Activated CD8-positive, alpha-beta memory T cell treated with anti-CD3 and anti-CD28 coated beads, Interleukin-2, amount 10 ng/mL, durations not matched to agents 7 days and 5 days (primary cell): ENCODE data around the gene CFAP410. TPM values are rescaled to one million over a fixed set of nuclear protein-coding genes. Genes with fewer than 3 reads are reported as not detected.

Experiments used
- ATAC-seq: fragments of 150-1000 bp; cut with Tn5 transposase; one replicate; pipeline ENCODE4 v1.10.0; 2021; ENCODE audit warnings: moderate library complexity
- CTCF ChIA-PET: fragments of 350-600 bp; sonication (Branson Sonifier 250); formaldehyde crosslinking; loops from one replicate; lab custom pipeline; 2021; ENCODE audit warnings: antibody characterized with exemption; lab: Charles Lee
- DNase-seq: peaks from one replicate; pipeline ENCODE4 v3.0.0-alpha.2; 2020
- H3K27ac Mint-ChIP-seq: one replicate; pipeline ENCODE4 v1.8.0; 2021; ENCODE audit warnings: mild to moderate bottlenecking, mixed read lengths
- H3K27me3 Mint-ChIP-seq: one replicate; pipeline ENCODE4 v1.8.0; 2021; ENCODE audit warnings: mixed read lengths
- H3K36me3 Mint-ChIP-seq: one replicate; pipeline ENCODE4 v1.8.0; 2021; ENCODE audit warnings: mild to moderate bottlenecking, mixed read lengths
- H3K4me1 Mint-ChIP-seq: one replicate; pipeline ENCODE4 v1.8.0; 2021; ENCODE audit warnings: mixed read lengths
- H3K4me3 Mint-ChIP-seq: one replicate; pipeline ENCODE4 v1.8.0; 2021; ENCODE audit warnings: mild to moderate bottlenecking, moderate library complexity, mixed read lengths
- H3K9me3 Mint-ChIP-seq: one replicate; pipeline ENCODE4 v1.8.0; 2022; ENCODE audit warnings: low read depth, mixed read lengths
- total RNA-seq, 2 experiments: library from RNA; stranded (reverse); gene quantifications; one replicate each; pipeline ENCODE4 v1.2.3, GENCODE V29; 2021

The CFAP410 gene
- total RNA-seq: 10 to 100 TPM; 14.8 to 15.3 TPM

GRCh38 chr21:44338971-44339910 is at the start of gene CFAP410:
Gene CFAP410 (minus strand): TSS chr21:44339390. CDS start chr21:44339194, 196 bp downstream.
- DNase-seq (peak; percentile 97), ATAC-seq (peak; percentile 97)
- peaks cover 4% of the 10 kb centered on the region for H3K36me3 Mint-ChIP-seq
- H3K4me1 Mint-ChIP-seq: peaks cover 20% of the 10 kb centered on the region
- peak within 1 kb of the TSS; percentile 89 for H3K27ac Mint-ChIP-seq
- H3K27me3 Mint-ChIP-seq: no peaks in the 10 kb centered on the region
- CTCF ChIA-PET: interaction anchor here (1.3 to 1.4 kb wide), 2 partner anchors 21 to 118 kb away, joined by 3 to 4 read pairs; no protein-coding TSS in a partner anchor
- H3K4me3 Mint-ChIP-seq: peak within 1 kb of the TSS; percentile 82
- no peaks in the 10 kb centered on the region for H3K9me3 Mint-ChIP-seq

GRCh38 chr21:44384968-44385367 is 45.8 kb upstream of the CFAP410 start:
- CTCF ChIA-PET: no interaction called here
- H3K4me3 Mint-ChIP-seq: no peak overlapping the region
- no peak for DNase-seq
- peaks cover 2% of the 10 kb centered on the region for H3K27me3 Mint-ChIP-seq
- no peak for ATAC-seq
- no peak overlapping the region for H3K27ac Mint-ChIP-seq
- H3K36me3 Mint-ChIP-seq: peaks cover 61% of the 10 kb centered on the region
- no peaks in the 10 kb centered on the region for H3K4me1 Mint-ChIP-seq
- H3K9me3 Mint-ChIP-seq: peaks cover 17% of the 10 kb centered on the region

- no peaks in the 10 kb centered on the region for H3K4me1 Mint-ChIP-seq
- DNase-seq (peak; percentile 19), ATAC-seq (no peak)
- H3K36me3 Mint-ChIP-seq: peaks cover 70% of the 10 kb centered on the region
- CTCF ChIA-PET: no interaction called here
- H3K9me3 Mint-ChIP-seq: peaks cover 17% of the 10 kb centered on the region
- H3K4me3 Mint-ChIP-seq: no peak overlapping the region
- H3K27ac Mint-ChIP-seq: no peak overlapping the region
- peaks cover 2% of the 10 kb centered on the region for H3K27me3 Mint-ChIP-seq
Measured at GRCh38 chr21:44383216-44383615, 44.0 kb upstream of the CFAP410 start.

- Mint-ChIP-seq H3K4me1 (no peaks in the 10 kb centered on the region), H3K36me3 (peaks cover 70% of the 10 kb centered on the region), H3K27me3 (peaks cover 2% of the 10 kb centered on the region), H3K4me3 (no peak overlapping the region), H3K9me3 (peaks cover 17% of the 10 kb centered on the region), H3K27ac (no peak overlapping the region)
- ATAC-seq (no peak), DNase-seq (peak; percentile 32)
- CTCF ChIA-PET: interaction anchor here (0.7 kb wide), 1 partner anchor 411 kb away, joined by 6 read pairs; no protein-coding TSS in a partner anchor
Measured at GRCh38 chr21:44382536-44382935, 43.3 kb upstream of the CFAP410 start.

- DNase-seq: no peak
- H3K27me3 Mint-ChIP-seq: no peaks in the 10 kb centered on the region
- H3K36me3 Mint-ChIP-seq: peaks cover 69% of the 10 kb centered on the region
Measured at GRCh38 chr21:44381874-44382273, 42.7 kb upstream of the CFAP410 start.

GRCh38 chr21:44380876-44381275 is 41.7 kb upstream of the CFAP410 start:
- ATAC-seq (no peak), DNase-seq (no peak)
- CTCF ChIA-PET: no interaction called here
- Mint-ChIP-seq H3K36me3 (peaks cover 73% of the 10 kb centered on the region), H3K4me3 (no peak overlapping the region), H3K27ac (no peak overlapping the region), H3K27me3 (peaks cover 2% of the 10 kb centered on the region), H3K4me1 (peaks cover 5% of the 10 kb centered on the region), H3K9me3 (peaks cover 17% of the 10 kb centered on the region)

More at GRCh38 chr21:44381874-44382273, 42.7 kb upstream of the CFAP410 start:
- ATAC-seq: no peak
- Mint-ChIP-seq H3K4me1 (no peaks in the 10 kb centered on the region), H3K4me3 (no peak overlapping the region), H3K9me3 (peaks cover 17% of the 10 kb centered on the region), H3K27ac (no peak overlapping the region)
- CTCF ChIA-PET: interaction anchor here (0.7 kb wide), 1 partner anchor 411 kb away, joined by 6 read pairs; no protein-coding TSS in a partner anchor

GRCh38 chr21:44379991-44380865 is 41.0 kb upstream of the CFAP410 start:
- Mint-ChIP-seq H3K36me3 (peaks cover 73% of the 10 kb centered on the region), H3K4me1 (peaks cover 11% of the 10 kb centered on the region), H3K27me3 (peaks cover 5% of the 10 kb centered on the region), H3K27ac (no peak overlapping the region), H3K9me3 (peaks cover 17% of the 10 kb centered on the region), H3K4me3 (no peak overlapping the region)
- CTCF ChIA-PET: no interaction called here
- no peak for ATAC-seq
- DNase-seq: peak; percentile 30

GRCh38 chr21:44379515-44379848 is 40.3 kb upstream of the CFAP410 start:
- H3K36me3 Mint-ChIP-seq: peaks cover 74% of the 10 kb centered on the region
- ATAC-seq (no peak), DNase-seq (no peak)
- H3K9me3 Mint-ChIP-seq: peaks cover 14% of the 10 kb centered on the region
- peaks cover 5% of the 10 kb centered on the region for H3K27me3 Mint-ChIP-seq
- no peak overlapping the region for H3K4me3 Mint-ChIP-seq
- CTCF ChIA-PET: no interaction called here
- H3K4me1 Mint-ChIP-seq: peaks cover 19% of the 10 kb centered on the region
- no peak overlapping the region for H3K27ac Mint-ChIP-seq

- Mint-ChIP-seq H3K27ac (no peak overlapping the region), H3K4me1 (peaks cover 25% of the 10 kb centered on the region), H3K27me3 (peaks cover 5% of the 10 kb centered on the region), H3K36me3 (peaks cover 72% of the 10 kb centered on the region), H3K4me3 (no peak overlapping the region), H3K9me3 (peaks cover 11% of the 10 kb centered on the region)
- CTCF ChIA-PET: no interaction called here
- DNase-seq (no peak), ATAC-seq (no peak)
Measured at GRCh38 chr21:44378646-44379514, 39.7 kb upstream of the CFAP410 start.

GRCh38 chr21:44377922-44378645 is 38.9 kb upstream of the CFAP410 start:
- H3K4me1 Mint-ChIP-seq: peaks cover 32% of the 10 kb centered on the region
- no peak overlapping the region for H3K4me3 Mint-ChIP-seq
- peaks cover 5% of the 10 kb centered on the region for H3K27me3 Mint-ChIP-seq
- no peak for ATAC-seq
- CTCF ChIA-PET: no interaction called here
- H3K9me3 Mint-ChIP-seq: peaks cover 7% of the 10 kb centered on the region
- H3K36me3 Mint-ChIP-seq: peaks cover 69% of the 10 kb centered on the region
- no peak overlapping the region for H3K27ac Mint-ChIP-seq
- no peak for DNase-seq

- Mint-ChIP-seq H3K36me3 (peaks cover 64% of the 10 kb centered on the region), H3K4me1 (peaks cover 36% of the 10 kb centered on the region), H3K4me3 (no peak overlapping the region), H3K27ac (no peak overlapping the region), H3K9me3 (peaks cover 7% of the 10 kb centered on the region), H3K27me3 (peaks cover 5% of the 10 kb centered on the region)
- ATAC-seq (no peak), DNase-seq (no peak)
- CTCF ChIA-PET: no interaction called here
Measured at GRCh38 chr21:44377201-44377921, 38.2 kb upstream of the CFAP410 start.

- ATAC-seq (no peak), DNase-seq (no peak)
- H3K9me3 Mint-ChIP-seq: peaks cover 6% of the 10 kb centered on the region
- CTCF ChIA-PET: no interaction called here
- H3K36me3 Mint-ChIP-seq: peaks cover 62% of the 10 kb centered on the region
- H3K4me1 Mint-ChIP-seq: peaks cover 36% of the 10 kb centered on the region
- no peak overlapping the region for H3K4me3 Mint-ChIP-seq
- H3K27me3 Mint-ChIP-seq: peaks cover 7% of the 10 kb centered on the region
- H3K27ac Mint-ChIP-seq: no peak overlapping the region
Measured at GRCh38 chr21:44376606-44377005, 37.4 kb upstream of the CFAP410 start.
